ENCODE data around the gene AGTRAP.

DNA sequence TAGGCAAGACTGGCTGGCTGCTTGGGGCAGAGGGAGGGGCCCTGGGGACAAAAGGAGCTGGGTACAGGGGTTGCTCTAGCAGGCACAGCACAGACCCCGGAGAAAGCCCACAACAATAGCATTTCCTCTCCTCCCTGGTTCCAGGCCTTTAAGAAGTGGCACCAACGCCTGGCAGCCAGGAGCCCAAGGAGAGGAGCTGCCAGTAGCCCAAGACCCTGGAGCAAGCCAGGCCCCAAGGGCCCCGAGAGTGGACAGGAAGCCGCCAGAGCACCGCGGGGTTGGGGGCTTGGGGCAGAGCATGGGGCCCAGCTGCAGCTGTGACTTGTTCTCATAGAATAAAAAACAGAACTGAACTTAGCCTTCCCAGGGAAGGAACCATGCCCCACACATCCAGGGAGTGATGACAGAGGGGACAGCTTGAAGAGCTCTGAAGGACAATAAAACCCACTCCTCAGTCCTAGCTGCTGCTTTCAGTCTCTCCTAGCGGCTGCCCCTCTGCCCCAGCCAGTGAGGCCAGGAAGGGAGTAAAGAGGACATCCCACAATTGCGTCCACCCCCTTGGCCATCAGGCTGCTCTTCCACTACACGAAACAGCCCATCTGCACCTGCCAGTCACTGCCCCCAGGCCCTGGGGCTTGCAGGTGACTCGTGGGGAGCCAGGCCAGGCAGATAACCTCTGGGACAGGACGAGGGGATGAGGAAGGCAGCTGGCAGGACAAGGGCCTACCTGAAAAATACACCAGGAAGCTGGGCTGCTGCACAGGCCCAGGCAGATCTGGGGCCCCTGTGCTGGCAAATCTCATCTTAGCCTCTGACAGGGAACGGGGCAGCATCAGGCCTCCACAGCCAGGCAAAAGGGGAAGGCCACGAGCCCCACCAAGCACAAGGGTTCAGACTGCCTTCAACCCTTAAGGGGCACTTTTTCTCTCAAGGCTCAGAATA lies 53.5 kb downstream of the AGTRAP start:
- no peak for TF ChIP-seq POLR2AphosphoS5 (IDR thresholded peaks at IDR 0.05; ENCODE audit: low read depth, low read length)
- TF ChIP-seq REST (IDR thresholded peaks at IDR 0.05; ENCODE audit: insufficient read depth in 1 of 2, low read depth in 2 of 2, low read length in 2 of 2), result no peak
- no peak for TF ChIP-seq SIN3A (IDR thresholded peaks at IDR 0.05; ENCODE audit: borderline replicate concordance, insufficient read depth, low read length)
- TF ChIP-seq TAF1 (IDR thresholded peaks at IDR 0.05; ENCODE audit: borderline replicate concordance, insufficient read depth, low read length), result no peak

Data from PFSK-1 (cell line).